ENCODE measurements around the gene PPP1R12B. TPM values are rescaled to one million over a fixed set of nuclear protein-coding genes. Genes with fewer than 3 reads are reported as not detected.

PPP1R12B gene
- total RNA-seq, 5 donors from 2014 or later (not counting 1 experiment from before 2014, with no cell fraction given): 24.3 to 40.9 (median 27.0) TPM

DNA sequence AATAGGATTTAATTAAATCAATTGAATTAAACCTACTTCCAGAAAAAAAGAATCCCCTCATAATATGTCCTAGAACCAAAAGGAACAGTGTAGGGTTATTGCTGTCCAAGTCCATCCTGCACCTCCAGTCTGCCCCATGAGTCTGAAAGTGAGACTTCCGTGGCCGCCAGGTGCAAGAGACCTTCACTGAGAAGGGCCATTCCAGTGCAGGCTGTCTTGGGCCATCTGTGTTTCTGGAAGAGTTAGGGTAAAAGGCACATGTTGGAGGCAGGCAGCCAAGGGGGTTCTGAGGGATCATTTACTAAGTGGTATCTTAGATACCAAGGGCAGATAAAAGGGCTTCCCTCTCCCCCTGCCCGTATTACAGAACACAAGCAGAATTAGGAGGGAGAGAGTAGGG, 37.8 kb upstream of the PPP1R12B start:
- Histone ChIP-seq H3K4me1 (ENCODE audit: control insufficient read depth in 1 of 2, extremely low read depth in 1 of 2, insufficient read depth in 2 of 2, low read length in 2 of 2) (peaks cover 0 to 7% of the 10 kb centered on the region in 2 experiments), H3K9me3 (no peaks in the 10 kb centered on the region), H3K36me3 (ENCODE audit: control insufficient read depth in 2 of 2, extremely low read depth in 1 of 2, insufficient read depth in 1 of 2, low read length in 1 of 2) (no peaks in the 10 kb centered on the region), H3K4me3 (ENCODE audit: control insufficient read depth in 1 of 2, extremely low read depth in 1 of 2, low read length in 1 of 2) (no peak overlapping the region), H3K27me3 (replicated peaks in 1 of 2; ENCODE audit: control insufficient read depth in 2 of 2, extremely low read depth in 1 of 2, insufficient read depth in 2 of 2, low read length in 1 of 2) (peaks cover 0 to 13% of the 10 kb centered on the region in 2 experiments), H3K27ac (ENCODE audit: low read length) (no peak overlapping the region)
- Mint-ChIP-seq H3K9me3 (no peaks in the 10 kb centered on the region), H3K27ac (peak overlapping the region in 1 of 2 donors; percentile 10), H3K36me3 (no peaks in the 10 kb centered on the region), H3K4me3 (no peak overlapping the region), H3K27me3 (peaks cover 7% of the 10 kb centered on the region in 2 donors), H3K4me1 (peaks cover 0 to 1% (median 0%) of the 10 kb centered on the region in 3 donors)
- ATAC-seq (replicated peaks in 1 of 4) (no peak), DNase-seq (no peak)
- 86% methylated on average over 1 of the region's 3 CpGs for WGBS (ENCODE audit: insufficient coverage)
- POLR2A ChIA-PET: no interaction called here
- CTCF ChIA-PET: no interaction called here

DNA sequence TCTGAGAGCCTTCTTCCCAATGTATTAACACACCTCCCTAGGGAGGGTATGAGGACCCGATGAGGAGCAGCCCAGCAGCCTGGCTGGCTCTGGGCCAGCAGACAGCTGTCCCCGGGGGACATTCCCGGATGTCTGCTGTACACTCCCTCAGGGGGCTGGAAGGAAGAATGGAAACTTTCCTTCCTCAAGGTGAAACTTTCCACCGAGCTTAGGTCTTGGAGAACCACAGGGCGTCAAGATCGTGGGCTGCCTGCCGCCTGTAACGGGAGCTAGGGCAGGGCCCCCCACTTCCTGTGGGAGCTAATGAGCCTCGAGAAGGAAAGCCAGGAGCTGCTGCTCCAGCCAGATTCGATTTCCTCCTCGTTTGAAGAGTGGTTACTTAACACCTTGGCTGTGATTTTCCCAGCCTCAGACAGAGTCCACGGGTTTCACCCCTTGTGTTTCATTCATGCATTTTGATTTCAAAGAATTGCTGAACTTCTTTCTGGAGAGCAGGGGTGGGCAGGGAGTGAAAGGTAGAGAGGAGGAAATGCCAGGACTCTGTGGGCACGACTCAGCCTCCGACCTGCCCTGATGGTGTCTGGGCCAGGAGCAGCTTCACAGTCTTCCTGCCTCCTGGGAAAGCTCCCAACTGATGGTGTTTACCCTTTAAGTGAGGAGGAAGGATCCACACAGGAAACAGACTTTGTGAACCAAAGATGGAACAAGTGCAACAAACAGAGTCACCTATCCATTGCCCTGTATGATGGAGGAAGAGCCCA, 36.4 kb upstream of the PPP1R12B start:
- H3K27ac Mint-ChIP-seq: no peak overlapping the region
- POLR2A ChIA-PET: no interaction called here
- no peak for ATAC-seq (replicated peaks in 1 of 4)

GRCh38 chr1:202315576-202316168, 32.8 kb upstream of the PPP1R12B start:
- CTCF ChIA-PET: interaction anchor here (0.5 to 2.4 kb wide), 12 partner anchors 10 to 539 kb away, joined by 3 to 10 read pairs (median 5); partner anchors contain the start of gene LGR6 (in 1 of the 2)
- WGBS (ENCODE audit: insufficient coverage): 22% methylated on average over 8 of the region's 9 CpGs
- peaks cover 0 to 1% (median 0%) of the 10 kb centered on the region in 3 donors for H3K4me1 Mint-ChIP-seq

More for the DNA sequence above, 36.4 kb upstream of the PPP1R12B start:
- Histone ChIP-seq H3K27ac (ENCODE audit: low read length) (no peak overlapping the region), H3K36me3 (ENCODE audit: control insufficient read depth in 2 of 2, extremely low read depth in 1 of 2, insufficient read depth in 1 of 2, low read length in 1 of 2) (no peaks in the 10 kb centered on the region), H3K4me1 (ENCODE audit: control insufficient read depth in 1 of 2, extremely low read depth in 1 of 2, insufficient read depth in 2 of 2, low read length in 2 of 2) (peaks cover 0 to 7% of the 10 kb centered on the region in 2 experiments), H3K27me3 (replicated peaks in 1 of 2; ENCODE audit: control insufficient read depth in 2 of 2, extremely low read depth in 1 of 2, insufficient read depth in 2 of 2, low read length in 1 of 2) (peaks cover 0 to 8% of the 10 kb centered on the region in 2 experiments), H3K4me3 (ENCODE audit: control insufficient read depth in 1 of 2, extremely low read depth in 1 of 2, low read length in 1 of 2) (no peak overlapping the region), H3K9me3 (no peaks in the 10 kb centered on the region)
- H3K27me3 Mint-ChIP-seq: peaks cover 7 to 9% of the 10 kb centered on the region in 2 donors
- no peak for DNase-seq
- H3K4me1 Mint-ChIP-seq: peaks cover 0 to 1% (median 0%) of the 10 kb centered on the region in 3 donors
- 12% methylated on average over 12 of the region's 14 CpGs for WGBS (ENCODE audit: insufficient coverage)
- CTCF ChIA-PET: interaction anchor here (0.6 to 1.0 kb wide), 2 partner anchors 119 to 358 kb away, joined by 3 to 5 read pairs; no protein-coding TSS in a partner anchor
- no peaks in the 10 kb centered on the region for H3K9me3 Mint-ChIP-seq
- H3K36me3 Mint-ChIP-seq: no peaks in the 10 kb centered on the region
- H3K4me3 Mint-ChIP-seq: no peak overlapping the region

DNA sequence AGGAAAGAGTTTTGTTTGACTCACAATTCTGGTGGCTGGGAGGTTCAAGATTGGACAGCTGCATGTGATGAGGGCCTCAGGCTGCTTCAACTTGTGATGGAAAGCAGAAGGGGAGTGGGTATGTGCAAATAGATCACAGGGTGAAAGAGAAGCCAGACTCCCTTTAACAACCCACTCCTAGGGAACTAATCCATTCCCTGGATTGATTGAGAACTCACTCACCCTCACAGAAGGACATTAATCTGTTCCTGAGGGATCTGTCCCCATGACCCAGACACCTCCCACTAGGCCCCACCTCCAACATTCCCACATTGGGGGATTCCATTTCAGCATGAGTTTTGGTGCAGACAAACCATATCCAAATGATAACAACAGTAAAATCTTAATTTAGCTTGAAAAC, 32.3 kb upstream of the PPP1R12B start:
- DNase-seq: no peak
- Histone ChIP-seq H3K36me3 (ENCODE audit: control insufficient read depth in 2 of 2, extremely low read depth in 1 of 2, insufficient read depth in 1 of 2, low read length in 1 of 2) (peaks cover 0 to 4% of the 10 kb centered on the region in 2 donors), H3K4me1 (ENCODE audit: control insufficient read depth in 1 of 2, extremely low read depth in 1 of 2, insufficient read depth in 2 of 2, low read length in 2 of 2) (peaks cover 0 to 7% of the 10 kb centered on the region in 2 experiments), H3K27ac (ENCODE audit: low read length) (no peak overlapping the region), H3K9me3 (no peaks in the 10 kb centered on the region), H3K4me3 (ENCODE audit: control insufficient read depth in 1 of 2, extremely low read depth in 1 of 2, low read length in 1 of 2) (no peak overlapping the region), H3K27me3 (replicated peaks in 1 of 2; ENCODE audit: control insufficient read depth in 2 of 2, extremely low read depth in 1 of 2, insufficient read depth in 2 of 2, low read length in 1 of 2) (peaks cover 0 to 8% of the 10 kb centered on the region in 2 experiments)
- no peak overlapping the region for H3K4me3 Mint-ChIP-seq
- peaks cover 5 to 8% of the 10 kb centered on the region in 2 donors for H3K27me3 Mint-ChIP-seq
- POLR2A ChIA-PET: no interaction called here
- ATAC-seq (replicated peaks in 1 of 4): no peak
- H3K36me3 Mint-ChIP-seq: no peaks in the 10 kb centered on the region
- CTCF ChIA-PET: interaction anchor here (0.8 to 2.0 kb wide), 6 partner anchors 10 to 403 kb away, joined by 3 to 8 read pairs (median 5); partner anchors contain the start of gene LGR6 (in 1 of the 2)
- H3K9me3 Mint-ChIP-seq: no peaks in the 10 kb centered on the region
- peaks cover 0 to 1% (median 0%) of the 10 kb centered on the region in 3 donors for H3K4me1 Mint-ChIP-seq
- no peak overlapping the region for H3K27ac Mint-ChIP-seq

More at GRCh38 chr1:202315576-202316168, 32.8 kb upstream of the PPP1R12B start:
- H3K27me3 Mint-ChIP-seq: peaks cover 7 to 10% of the 10 kb centered on the region in 2 donors
- Histone ChIP-seq H3K4me3 (ENCODE audit: control insufficient read depth in 1 of 2, extremely low read depth in 1 of 2, low read length in 1 of 2) (no peak overlapping the region), H3K9me3 (no peaks in the 10 kb centered on the region), H3K36me3 (ENCODE audit: control insufficient read depth in 2 of 2, extremely low read depth in 1 of 2, insufficient read depth in 1 of 2, low read length in 1 of 2) (peaks cover 0 to 4% of the 10 kb centered on the region in 2 donors), H3K27ac (ENCODE audit: low read length) (no peak overlapping the region), H3K27me3 (replicated peaks in 1 of 2; ENCODE audit: control insufficient read depth in 2 of 2, extremely low read depth in 1 of 2, insufficient read depth in 2 of 2, low read length in 1 of 2) (peaks cover 0 to 8% of the 10 kb centered on the region in 2 experiments), H3K4me1 (ENCODE audit: control insufficient read depth in 1 of 2, extremely low read depth in 1 of 2, insufficient read depth in 2 of 2, low read length in 2 of 2) (peaks cover 0 to 7% of the 10 kb centered on the region in 2 experiments)
- POLR2A ChIA-PET: no interaction called here
- no peaks in the 10 kb centered on the region for H3K36me3 Mint-ChIP-seq
- no peaks in the 10 kb centered on the region for H3K9me3 Mint-ChIP-seq
- ATAC-seq (replicated peaks in 1 of 4) (peak; percentile 83 to 87 (median 85)), DNase-seq (peak; percentile 37 to 84 (median 68))
- no peak overlapping the region for H3K4me3 Mint-ChIP-seq
- no peak overlapping the region for H3K27ac Mint-ChIP-seq

GRCh38 chr1:202317941-202318925, 30.3 kb upstream of the PPP1R12B start:
- Histone ChIP-seq H3K27me3 (replicated peaks in 1 of 2; ENCODE audit: control insufficient read depth in 2 of 2, extremely low read depth in 1 of 2, insufficient read depth in 2 of 2, low read length in 1 of 2) (no peaks in the 10 kb centered on the region), H3K4me3 (ENCODE audit: control insufficient read depth in 1 of 2, extremely low read depth in 1 of 2, low read length in 1 of 2) (no peak overlapping the region), H3K36me3 (ENCODE audit: control insufficient read depth in 2 of 2, extremely low read depth in 1 of 2, insufficient read depth in 1 of 2, low read length in 1 of 2) (peaks cover 0 to 4% of the 10 kb centered on the region in 2 donors), H3K4me1 (ENCODE audit: control insufficient read depth in 1 of 2, extremely low read depth in 1 of 2, insufficient read depth in 2 of 2, low read length in 2 of 2) (no peaks in the 10 kb centered on the region), H3K27ac (ENCODE audit: low read length) (no peak overlapping the region), H3K9me3 (no peaks in the 10 kb centered on the region)
- Mint-ChIP-seq H3K4me1 (no peaks in the 10 kb centered on the region), H3K9me3 (no peaks in the 10 kb centered on the region), H3K4me3 (no peak overlapping the region), H3K27ac (no peak overlapping the region), H3K27me3 (peaks cover 4 to 8% of the 10 kb centered on the region in 2 donors), H3K36me3 (no peaks in the 10 kb centered on the region)
- ATAC-seq (replicated peaks in 1 of 4) (no peak), DNase-seq (no peak)
- CTCF ChIA-PET: no interaction called here
- POLR2A ChIA-PET: no interaction called here
- WGBS (ENCODE audit: insufficient coverage): 91% methylated on average over 49 of the region's 52 CpGs

All from T-cell (primary cell).